ENCODE data around the gene MYO5A. TPM values are rescaled to one million over a fixed set of nuclear protein-coding genes. Genes with fewer than 3 reads are reported as not detected.
"Not testable (repeated sequence)": the region's sequence is repeated elsewhere in the genome, so short reads cannot be mapped to it uniquely, and the experiment has no call there.

The MYO5A gene
- total RNA-seq, 1 experiment from 2014 or later, result 17.6 TPM

- TF ChIP-seq ELF1 (IDR thresholded peaks at IDR 0.05; ENCODE audit: borderline replicate concordance, low read depth) (no peak), TCF7L2 (IDR thresholded peaks at IDR 0.05; ENCODE audit: borderline replicate concordance, extremely low read depth, insufficient read depth, insufficient read length) (peak; percentile 59), REST (IDR thresholded peaks at IDR 0.05; ENCODE audit: low read depth) (no peak), EGR1 (IDR thresholded peaks at IDR 0.05; ENCODE audit: low read depth) (no peak)
Observed at GRCh38 chr15:52440414-52440813, 88.3 kb downstream of the MYO5A start (continued).

DNA sequence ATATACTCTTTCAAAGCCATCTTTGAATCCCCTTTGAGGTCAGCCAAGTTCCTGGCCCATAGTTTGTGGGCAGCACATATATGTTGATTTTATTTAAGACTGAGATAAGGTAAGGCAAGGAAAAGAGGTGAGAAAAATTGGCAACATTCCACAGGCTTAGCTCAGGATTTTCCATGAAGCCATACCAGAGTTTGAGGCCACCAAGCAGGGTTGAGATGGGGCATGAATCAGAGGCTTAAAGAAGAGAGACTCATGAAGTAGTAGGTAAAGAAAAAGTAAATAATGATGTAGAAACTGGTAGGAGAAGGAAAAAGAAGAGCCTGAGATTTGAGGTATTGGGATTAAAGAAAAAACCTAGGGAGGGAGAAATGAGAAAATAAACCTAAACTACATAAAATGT, 89.2 kb downstream of the MYO5A start:
- no peak overlapping the region for H3K27ac ChIP-seq (ENCODE audit: low read depth, low read length)
- no peaks in the 10 kb centered on the region for H3K79me2 ChIP-seq (ENCODE audit: insufficient read depth, low read length)
- DNase-seq (ENCODE audit: low read depth, low spot score), result no peak
- H3K4me1 ChIP-seq (ENCODE audit: control insufficient read depth in 1 of 2, insufficient read depth in 2 of 2, low read length in 2 of 2), result peaks cover 13 to 17% of the 10 kb centered on the region in 2 experiments
- H3K27me3 ChIP-seq (ENCODE audit: insufficient read depth, low read length), result no peaks in the 10 kb centered on the region
- CTCF ChIA-PET, result no interaction called here
- H3K9me2 ChIP-seq (ENCODE audit: insufficient read depth), result no peaks in the 10 kb centered on the region
- H4K20me1 ChIP-seq (ENCODE audit: insufficient read depth), result no peaks in the 10 kb centered on the region
- RAD21 ChIA-PET (ENCODE audit: low non-redundant PET in 1 of 2, low total read pairs in 2 of 2, uncharacterized antibody in 2 of 2, unreplicated experiment in 2 of 2), result no interaction called here
- ATAC-seq, result no peak
- no peak for TF ChIP-seq JUND (IDR thresholded peaks at IDR 0.05)
- no peak for TF ChIP-seq YY1 (IDR thresholded peaks at IDR 0.05; ENCODE audit: extremely low read depth, insufficient replicate concordance, low read depth, low read length)
- TF ChIP-seq EGR1 (IDR thresholded peaks at IDR 0.05; ENCODE audit: low read depth), result no peak
- TF ChIP-seq EZH2phosphoT487 (IDR thresholded peaks at IDR 0.05; ENCODE audit: borderline replicate concordance), result no peak
- TF ChIP-seq TCF7L2 (IDR thresholded peaks at IDR 0.05; ENCODE audit: borderline replicate concordance, extremely low read depth, insufficient read depth, insufficient read length), result no peak
- H3K9me3 ChIP-seq (ENCODE audit: control insufficient read depth in 1 of 2, insufficient read depth in 1 of 2, low read depth in 1 of 2, low read length in 2 of 2), result no peaks in the 10 kb centered on the region
- no peak overlapping the region for H3K4me3 ChIP-seq (replicated peaks in 1 of 2; ENCODE audit: low read depth in 1 of 2, low read length in 2 of 2)
- no peak overlapping the region for H3K9ac ChIP-seq (ENCODE audit: low read length)
- intact Hi-C loops (cut with micrococcal nuclease), result no loop called here
- no peaks in the 10 kb centered on the region for H3K36me3 ChIP-seq (ENCODE audit: control insufficient read depth in 1 of 2, insufficient read depth in 2 of 2, low read length in 2 of 2)
- H2AFZ ChIP-seq (ENCODE audit: low read depth, low read length, poor library complexity, severe bottlenecking), result no peak overlapping the region
- no TSS peak for BruUV-seq (replicated peaks)
- H3K4me2 ChIP-seq (ENCODE audit: low read length), result no peak overlapping the region; the same call in 1 of the 2 replicates
- POLR2A ChIA-PET, result no interaction called here

- H3K9me2 ChIP-seq (ENCODE audit: insufficient read depth); CTCF ChIA-PET; H3K9me3 ChIP-seq (ENCODE audit: control insufficient read depth in 1 of 2, insufficient read depth in 1 of 2, low read depth in 1 of 2, low read length in 2 of 2); ATAC-seq; H3K4me3 ChIP-seq (replicated peaks in 1 of 2; ENCODE audit: low read depth in 1 of 2, low read length in 2 of 2); H2AFZ ChIP-seq (ENCODE audit: low read depth, low read length, poor library complexity, severe bottlenecking); intact Hi-C loops (cut with micrococcal nuclease); H3K4me2 ChIP-seq (ENCODE audit: low read length); POLR2A ChIA-PET; H3K79me2 ChIP-seq (ENCODE audit: insufficient read depth, low read length); H3K36me3 ChIP-seq (ENCODE audit: control insufficient read depth in 1 of 2, insufficient read depth in 2 of 2, low read length in 2 of 2); H3K27ac ChIP-seq (ENCODE audit: low read depth, low read length); DNase-seq (ENCODE audit: low read depth, low spot score); H3K27me3 ChIP-seq (ENCODE audit: insufficient read depth, low read length); BruUV-seq (replicated peaks); H3K9ac ChIP-seq (ENCODE audit: low read length); RAD21 ChIA-PET (ENCODE audit: low non-redundant PET in 1 of 2, low total read pairs in 2 of 2, uncharacterized antibody in 2 of 2, unreplicated experiment in 2 of 2); H4K20me1 ChIP-seq (ENCODE audit: insufficient read depth): not testable (repeated sequence)
- peaks cover 13 to 17% of the 10 kb centered on the region in 2 experiments for H3K4me1 ChIP-seq (ENCODE audit: control insufficient read depth in 1 of 2, insufficient read depth in 2 of 2, low read length in 2 of 2)
Observed at GRCh38 chr15:52439042-52439441, 89.6 kb downstream of the MYO5A start.

Measured in HCT116 (cell line).